Parathyroid adenoma (tissue), 2 donors: ENCODE data around the gene SLC26A3.

ENCODE experiments used
- H2AFZ ChIP-seq: fragments of 300-600 bp; sonication (generic); one replicate; pipeline ENCODE4 v1.7.0; 2017; ENCODE audit warnings: antibody characterized with exemption, mild to moderate bottlenecking
- H3K27ac ChIP-seq: fragments of 300-600 bp; sonication (generic); one replicate; pipeline ENCODE4 v1.7.0; 2017
- H3K27me3 ChIP-seq: fragments of 300-600 bp; sonication (generic); one replicate; pipeline ENCODE4 v1.7.0; 2017; ENCODE audit warnings: low read length; ENCODE audit not compliant: control insufficient read depth, insufficient read depth
- H3K36me3 ChIP-seq: fragments of 300-600 bp; sonication (generic); one replicate; pipeline ENCODE4 v1.7.0; 2017; ENCODE audit warnings: low read length; ENCODE audit not compliant: control insufficient read depth, insufficient read depth
- H3K4me1 ChIP-seq: fragments of 300-600 bp; sonication (generic); one replicate; pipeline ENCODE4 v1.7.0; 2017; ENCODE audit warnings: control low read depth
- H3K4me2 ChIP-seq: fragments of 300-600 bp; sonication (generic); one replicate; pipeline ENCODE4 v1.7.0; 2017; ENCODE audit warnings: low read length
- H3K4me3 ChIP-seq: fragments of 300-600 bp; sonication (generic); one replicate; pipeline ENCODE4 v1.7.0; 2017; ENCODE audit warnings: low read depth, low read length
- H3K79me2 ChIP-seq: fragments of 300-600 bp; sonication (generic); one replicate; pipeline ENCODE4 v1.7.0; 2017; ENCODE audit warnings: control low read depth
- H3K9ac ChIP-seq: fragments of 300-600 bp; sonication (generic); one replicate; pipeline ENCODE4 v1.7.0; 2017; ENCODE audit warnings: mild to moderate bottlenecking
- H3K9me3 ChIP-seq: fragments of 300-600 bp; sonication (generic); one replicate; pipeline ENCODE4 v1.7.0; 2017; ENCODE audit warnings: low read length; ENCODE audit not compliant: control insufficient read depth
- TF ChIP-seq, protein P1 (sequence below): fragments of 300-600 bp; sonication (generic); IDR thresholded peaks from one replicate; pipeline ENCODE4 v1.7.0; 2017; ENCODE audit warnings: antibody characterized with exemption, mild to moderate bottlenecking
- donor health status: primary hyperparathyroidism.

SLC26A3 gene

DNA sequence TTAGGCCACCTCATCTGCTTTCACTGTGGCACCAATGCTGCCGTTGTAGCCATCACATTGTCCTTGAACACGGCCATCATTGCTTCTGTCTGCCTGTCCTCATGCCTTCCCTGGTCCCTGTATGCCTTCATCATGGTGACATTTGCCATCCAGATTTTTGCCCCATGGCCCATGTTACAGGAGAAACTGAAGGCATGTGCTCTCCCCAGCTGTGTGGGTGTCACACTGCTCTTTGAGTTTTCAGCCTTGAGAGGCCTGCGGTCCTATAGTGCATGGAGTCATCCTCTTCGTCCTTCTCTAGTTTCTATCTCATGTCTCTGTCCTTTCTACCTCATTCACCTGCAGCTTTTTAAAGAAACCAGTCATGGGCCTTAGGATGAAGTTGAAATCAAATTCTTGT lies 6.2 kb upstream of the SLC26A3 start:
- Histone ChIP-seq H3K36me3 (no peaks in the 10 kb centered on the region), H3K27ac (no peak overlapping the region), H3K4me3 (no peak overlapping the region), H3K9me3 (no peaks in the 10 kb centered on the region), H3K4me1 (no peaks in the 10 kb centered on the region), H3K9ac (no peak overlapping the region), H2AFZ (no peak overlapping the region), H3K79me2 (no peaks in the 10 kb centered on the region), H3K27me3 (no peaks in the 10 kb centered on the region), H3K4me2 (no peak overlapping the region)
- TF ChIP-seq, protein P1, sequence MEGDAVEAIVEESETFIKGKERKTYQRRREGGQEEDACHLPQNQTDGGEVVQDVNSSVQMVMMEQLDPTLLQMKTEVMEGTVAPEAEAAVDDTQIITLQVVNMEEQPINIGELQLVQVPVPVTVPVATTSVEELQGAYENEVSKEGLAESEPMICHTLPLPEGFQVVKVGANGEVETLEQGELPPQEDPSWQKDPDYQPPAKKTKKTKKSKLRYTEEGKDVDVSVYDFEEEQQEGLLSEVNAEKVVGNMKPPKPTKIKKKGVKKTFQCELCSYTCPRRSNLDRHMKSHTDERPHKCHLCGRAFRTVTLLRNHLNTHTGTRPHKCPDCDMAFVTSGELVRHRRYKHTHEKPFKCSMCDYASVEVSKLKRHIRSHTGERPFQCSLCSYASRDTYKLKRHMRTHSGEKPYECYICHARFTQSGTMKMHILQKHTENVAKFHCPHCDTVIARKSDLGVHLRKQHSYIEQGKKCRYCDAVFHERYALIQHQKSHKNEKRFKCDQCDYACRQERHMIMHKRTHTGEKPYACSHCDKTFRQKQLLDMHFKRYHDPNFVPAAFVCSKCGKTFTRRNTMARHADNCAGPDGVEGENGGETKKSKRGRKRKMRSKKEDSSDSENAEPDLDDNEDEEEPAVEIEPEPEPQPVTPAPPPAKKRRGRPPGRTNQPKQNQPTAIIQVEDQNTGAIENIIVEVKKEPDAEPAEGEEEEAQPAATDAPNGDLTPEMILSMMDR, result no peak

GRCh38 chr7:107799647-107800264 lies 3.3 kb downstream of the SLC26A3 start:
- H3K27ac ChIP-seq, result no peak overlapping the region
- no peak overlapping the region for H3K9ac ChIP-seq
- no peak overlapping the region for H2AFZ ChIP-seq
- no peaks in the 10 kb centered on the region for H3K9me3 ChIP-seq
- H3K79me2 ChIP-seq, result no peaks in the 10 kb centered on the region
- no peaks in the 10 kb centered on the region for H3K27me3 ChIP-seq
- H3K4me3 ChIP-seq, result no peak overlapping the region
- no peaks in the 10 kb centered on the region for H3K4me1 ChIP-seq
- no peak overlapping the region for H3K4me2 ChIP-seq
- TF ChIP-seq, protein P1, result no peak
- no peaks in the 10 kb centered on the region for H3K36me3 ChIP-seq

DNA sequence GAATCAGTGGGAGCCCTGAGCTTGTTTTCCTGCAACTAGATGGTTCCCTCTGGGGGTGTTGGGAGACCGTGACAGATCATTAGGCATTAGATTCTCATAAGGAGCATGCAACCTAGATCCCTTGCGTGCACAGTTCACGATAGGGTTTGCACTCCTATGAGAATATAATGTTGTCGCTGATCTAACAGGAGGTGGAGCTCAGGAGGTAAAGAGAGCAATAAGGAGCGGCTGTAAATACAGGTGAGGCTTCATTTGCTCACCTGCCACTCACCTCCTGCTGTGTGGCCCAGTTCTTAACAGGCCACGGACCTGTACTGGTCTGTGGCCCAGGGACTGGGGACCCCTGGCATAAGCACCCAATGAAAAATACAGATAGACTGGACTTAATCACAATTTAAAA lies 10.7 kb downstream of the SLC26A3 start:
- no peak overlapping the region for H2AFZ ChIP-seq

GRCh38 chr7:107789647-107790046 lies 13.4 kb downstream of the SLC26A3 start:
- no peak overlapping the region for H3K4me2 ChIP-seq
- TF ChIP-seq, protein P1, result no peak
- no peaks in the 10 kb centered on the region for H3K4me1 ChIP-seq

More for the DNA sequence above, 10.7 kb downstream of the SLC26A3 start:
- TF ChIP-seq, protein P1, result no peak
- Histone ChIP-seq H3K36me3 (no peaks in the 10 kb centered on the region), H3K79me2 (no peaks in the 10 kb centered on the region), H3K9me3 (no peaks in the 10 kb centered on the region), H3K9ac (no peak overlapping the region), H3K4me3 (no peak overlapping the region), H3K27ac (no peak overlapping the region), H3K4me1 (no peaks in the 10 kb centered on the region), H3K27me3 (no peaks in the 10 kb centered on the region), H3K4me2 (no peak overlapping the region)

DNA sequence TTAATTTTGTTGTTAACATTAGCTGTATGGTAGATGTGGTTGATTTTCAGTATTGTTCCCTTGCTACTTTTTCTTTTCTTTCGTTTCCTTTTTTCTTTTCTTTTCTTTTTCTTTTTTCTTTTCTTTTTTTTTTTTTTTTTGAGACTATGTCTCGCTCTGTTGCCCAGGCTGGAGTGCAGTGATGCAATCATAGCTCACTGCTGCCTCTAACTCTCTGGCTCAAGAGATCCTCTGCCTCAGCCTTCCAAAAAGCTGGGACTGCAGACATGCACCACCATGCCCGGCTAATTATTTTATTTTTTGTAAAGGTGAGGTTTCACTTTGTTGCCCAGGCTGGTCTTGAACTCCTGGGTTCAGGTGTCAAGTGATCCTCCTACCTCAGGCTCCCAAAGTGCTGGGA lies 14.4 kb downstream of the SLC26A3 start:
- no peak overlapping the region for H3K4me2 ChIP-seq
- no peaks in the 10 kb centered on the region for H3K4me1 ChIP-seq
- no peak overlapping the region for H3K9ac ChIP-seq
- no peak overlapping the region for H3K27ac ChIP-seq
- no peak overlapping the region for H2AFZ ChIP-seq
- H3K27me3 ChIP-seq, result no peaks in the 10 kb centered on the region
- H3K4me3 ChIP-seq, result no peak overlapping the region
- H3K36me3 ChIP-seq, result no peaks in the 10 kb centered on the region
- TF ChIP-seq, protein P1, result no peak
- no peaks in the 10 kb centered on the region for H3K9me3 ChIP-seq
- H3K79me2 ChIP-seq, result no peaks in the 10 kb centered on the region

More at GRCh38 chr7:107789647-107790046, 13.4 kb downstream of the SLC26A3 start:
- no peak overlapping the region for H3K9ac ChIP-seq
- H3K36me3 ChIP-seq, result no peaks in the 10 kb centered on the region
- no peaks in the 10 kb centered on the region for H3K27me3 ChIP-seq
- H3K9me3 ChIP-seq, result no peaks in the 10 kb centered on the region
- no peak overlapping the region for H3K27ac ChIP-seq
- H2AFZ ChIP-seq, result no peak overlapping the region
- H3K4me3 ChIP-seq, result no peak overlapping the region
- no peaks in the 10 kb centered on the region for H3K79me2 ChIP-seq
